Transverse colon (tissue), 3 donors: ENCODE data around the gene CACNB2.

ENCODE experiments used
- POLR2A ChIP-seq: fragments of 450-650 bp; IDR thresholded peaks from one replicate; pipeline ENCODE4 v1.6.1; 2016; ENCODE audit warnings: antibody characterized with exemption, mild to moderate bottlenecking, moderate library complexity
- TF ChIP-seq, protein P1 (sequence below), 5 experiments: fragments of 200-600 bp in 3 of 5; fragments of 450-650 bp in 2 of 5; sonication (generic) in 3 of 5; IDR thresholded peaks; 1 replicate in 2 of 5; 2 replicates in 3 of 5; pipeline ENCODE4 v1.5.1; 2016 to 2017; ENCODE audit warnings: antibody characterized with exemption in 5 of 5, inconsistent platforms in 3 of 5, mild to moderate bottlenecking in 2 of 5, moderate library complexity in 1 of 5

GRCh38 chr10:18332484-18332883, 192.3 kb downstream of the CACNB2 start:
- TF ChIP-seq, protein P1, sequence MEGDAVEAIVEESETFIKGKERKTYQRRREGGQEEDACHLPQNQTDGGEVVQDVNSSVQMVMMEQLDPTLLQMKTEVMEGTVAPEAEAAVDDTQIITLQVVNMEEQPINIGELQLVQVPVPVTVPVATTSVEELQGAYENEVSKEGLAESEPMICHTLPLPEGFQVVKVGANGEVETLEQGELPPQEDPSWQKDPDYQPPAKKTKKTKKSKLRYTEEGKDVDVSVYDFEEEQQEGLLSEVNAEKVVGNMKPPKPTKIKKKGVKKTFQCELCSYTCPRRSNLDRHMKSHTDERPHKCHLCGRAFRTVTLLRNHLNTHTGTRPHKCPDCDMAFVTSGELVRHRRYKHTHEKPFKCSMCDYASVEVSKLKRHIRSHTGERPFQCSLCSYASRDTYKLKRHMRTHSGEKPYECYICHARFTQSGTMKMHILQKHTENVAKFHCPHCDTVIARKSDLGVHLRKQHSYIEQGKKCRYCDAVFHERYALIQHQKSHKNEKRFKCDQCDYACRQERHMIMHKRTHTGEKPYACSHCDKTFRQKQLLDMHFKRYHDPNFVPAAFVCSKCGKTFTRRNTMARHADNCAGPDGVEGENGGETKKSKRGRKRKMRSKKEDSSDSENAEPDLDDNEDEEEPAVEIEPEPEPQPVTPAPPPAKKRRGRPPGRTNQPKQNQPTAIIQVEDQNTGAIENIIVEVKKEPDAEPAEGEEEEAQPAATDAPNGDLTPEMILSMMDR (IDR thresholded peaks at IDR 0.05): no peak
- no peak for TF ChIP-seq POLR2A
